HG03097 (cell line): ENCODE results near the gene SON.

Experiments used
- ATAC-seq: cut with Tn5 transposase; IDR thresholded peaks from one replicate; pipeline ENCODE4 v1.9.1; 2021; ENCODE audit not compliant: unreplicated experiment, low FRiP score

The SON gene

GRCh38 chr21:33544451-33545195 is 1.8 kb downstream of the SON start:
- ATAC-seq: no peak

- no peak for ATAC-seq
Measured at GRCh38 chr21:33546086-33546485, 3.2 kb downstream of the SON start.

DNA sequence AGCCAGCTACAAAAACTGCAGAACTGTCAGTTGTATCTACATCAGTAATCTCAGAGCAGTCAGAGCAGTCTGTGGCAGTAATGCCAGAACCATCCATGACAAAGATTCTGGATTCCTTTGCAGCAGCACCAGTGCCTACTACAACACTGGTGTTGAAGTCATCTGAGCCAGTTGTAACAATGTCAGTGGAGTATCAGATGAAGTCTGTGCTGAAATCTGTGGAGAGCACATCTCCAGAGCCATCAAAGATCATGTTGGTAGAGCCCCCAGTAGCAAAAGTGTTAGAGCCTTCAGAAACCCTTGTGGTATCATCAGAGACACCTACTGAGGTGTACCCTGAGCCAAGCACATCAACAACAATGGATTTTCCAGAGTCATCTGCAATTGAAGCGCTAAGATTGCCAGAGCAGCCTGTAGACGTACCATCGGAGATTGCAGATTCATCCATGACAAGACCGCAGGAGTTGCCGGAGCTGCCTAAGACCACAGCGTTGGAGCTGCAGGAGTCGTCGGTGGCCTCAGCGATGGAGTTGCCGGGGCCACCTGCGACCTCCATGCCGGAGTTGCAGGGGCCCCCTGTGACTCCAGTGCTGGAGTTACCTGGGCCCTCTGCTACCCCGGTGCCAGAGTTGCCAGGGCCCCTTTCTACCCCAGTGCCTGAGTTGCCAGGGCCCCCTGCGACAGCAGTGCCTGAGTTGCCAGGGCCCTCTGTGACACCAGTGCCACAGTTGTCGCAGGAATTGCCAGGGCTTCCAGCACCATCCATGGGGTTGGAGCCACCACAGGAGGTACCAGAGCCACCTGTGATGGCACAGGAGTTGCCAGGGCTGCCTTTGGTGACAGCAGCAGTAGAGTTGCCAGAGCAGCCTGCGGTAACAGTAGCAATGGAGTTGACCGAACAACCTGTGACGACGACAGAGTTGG is 7.3 kb downstream of the SON start:
- ATAC-seq: no peak

GRCh38 chr21:33550772-33551660 is 8.2 kb downstream of the SON start:
- ATAC-seq: no peak

GRCh38 chr21:33551664-33552063 is 8.8 kb downstream of the SON start:
- no peak for ATAC-seq

- ATAC-seq: no peak
Measured at GRCh38 chr21:33552093-33552998, 9.5 kb downstream of the SON start.

GRCh38 chr21:33552999-33553598 is 10.3 kb downstream of the SON start:
- ATAC-seq: no peak

GRCh38 chr21:33554236-33554981 is 11.6 kb downstream of the SON start:
- ATAC-seq: no peak

- ATAC-seq: no peak
Measured at GRCh38 chr21:33554982-33555344, 12.1 kb downstream of the SON start.

DNA sequence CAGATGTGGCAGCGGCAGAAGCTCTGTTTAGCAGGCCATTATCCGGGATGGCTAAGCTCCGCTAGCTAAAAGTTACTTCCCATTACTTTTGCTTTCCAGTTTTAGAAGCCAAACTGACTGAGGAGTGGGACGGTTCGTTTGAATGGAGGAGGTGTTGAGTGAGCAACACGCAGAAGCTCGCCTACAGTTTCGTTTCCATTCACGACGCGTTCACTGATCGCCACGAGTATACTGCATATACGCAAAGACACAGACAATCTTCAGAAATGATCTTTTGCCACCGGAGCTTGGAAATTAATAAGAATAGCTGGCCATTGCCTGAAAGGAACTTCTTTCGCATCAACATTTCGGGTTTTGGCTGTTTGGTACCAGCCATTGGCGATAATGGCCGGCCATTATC is 14.6 kb downstream of the SON start:
- no peak for ATAC-seq

- no peak for ATAC-seq
Measured at GRCh38 chr21:33558777-33559421, 16.1 kb downstream of the SON start.

GRCh38 chr21:33559813-33560212 is 17.0 kb downstream of the SON start:
- ATAC-seq: no peak

DNA sequence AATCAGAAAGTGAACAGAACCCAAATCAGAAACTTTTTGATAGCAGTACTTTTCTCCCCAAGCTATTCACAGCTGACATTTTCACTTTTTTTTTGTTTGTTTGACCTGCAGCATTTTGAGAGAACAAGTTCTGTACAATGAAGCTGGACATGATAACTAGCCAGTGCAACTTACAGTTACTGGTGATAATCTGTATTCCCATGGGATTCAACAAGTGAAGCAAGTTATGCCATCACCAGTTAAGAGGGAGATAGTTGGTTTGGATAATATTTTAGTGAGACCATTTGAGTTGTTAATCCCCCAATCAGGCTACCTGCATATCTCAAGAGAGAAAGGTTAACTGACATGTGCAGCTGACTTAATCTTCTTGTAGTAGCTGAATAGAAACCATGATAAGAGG is 18.1 kb downstream of the SON start:
- ATAC-seq: no peak

- no peak for ATAC-seq
Measured at GRCh38 chr21:33561373-33561772, 18.5 kb downstream of the SON start.

DNA sequence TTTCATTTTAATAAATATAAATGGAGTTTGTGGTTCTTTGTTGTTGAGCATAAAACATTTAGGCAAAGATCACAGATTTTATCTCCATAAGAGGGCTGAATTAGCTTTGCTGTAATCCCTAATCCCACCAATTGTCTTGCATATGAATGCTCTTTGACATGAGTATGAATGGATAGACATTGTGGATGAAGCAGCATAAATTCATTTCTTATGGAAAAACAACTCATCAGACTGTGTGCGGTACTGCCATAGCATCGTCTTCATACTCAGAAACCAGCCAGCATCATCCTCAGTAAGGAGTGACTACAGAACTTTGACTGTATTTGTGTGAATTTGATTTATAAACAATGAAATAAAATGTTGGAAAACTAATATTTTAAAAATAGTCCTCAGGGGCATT is 19.6 kb downstream of the SON start:
- no peak for ATAC-seq

GRCh38 chr21:33566514-33566913 is 23.7 kb downstream of the SON start:
- no peak for ATAC-seq

DNA sequence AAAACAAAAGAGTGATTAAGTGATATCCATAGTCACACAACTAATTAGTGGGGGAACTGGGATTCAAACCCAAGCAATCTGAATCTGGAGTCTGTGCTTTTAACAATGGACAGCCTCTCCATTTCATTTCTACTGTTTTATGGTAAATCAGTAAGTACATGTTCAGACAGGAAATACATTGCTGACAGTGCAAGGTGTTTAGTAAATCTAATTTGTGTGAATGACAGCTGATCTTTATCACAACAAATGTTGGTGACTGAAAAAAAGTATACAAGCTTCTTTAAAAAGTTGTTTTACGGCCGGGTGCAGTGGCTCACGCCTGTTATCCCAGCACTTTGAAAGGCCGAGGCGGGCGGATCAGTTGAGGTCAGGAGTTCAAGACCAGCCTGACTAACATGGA is 25.1 kb downstream of the SON start:
- ATAC-seq: no peak

DNA sequence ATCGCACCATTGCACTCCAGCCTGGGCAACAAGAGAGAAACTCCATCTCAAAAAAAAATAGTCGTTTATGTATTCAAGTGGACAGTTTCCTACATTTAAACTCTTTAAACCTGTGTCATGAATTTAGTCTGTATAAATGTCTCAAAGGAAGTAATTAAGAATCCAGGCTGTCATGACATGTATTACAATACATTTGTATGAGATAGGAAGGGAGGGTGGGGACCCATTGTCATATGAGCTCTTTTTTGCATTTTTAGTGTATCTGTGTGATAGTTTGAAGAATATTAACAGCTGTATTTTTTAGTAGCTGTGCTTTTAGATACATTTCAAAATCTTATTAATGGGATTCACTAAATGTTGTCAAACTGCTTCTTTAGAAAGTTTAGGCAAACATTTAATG is 25.6 kb downstream of the SON start:
- ATAC-seq: no peak
